PC-3 (cell line): ENCODE measurements around the gene SLC35F3. TPM values are rescaled to one million over a fixed set of nuclear protein-coding genes. Genes with fewer than 3 reads are reported as not detected.

ENCODE experiments used
- ATAC-seq: fragments of 200-7000 bp; cut with Tn5 transposase; 2 replicates; pipeline ENCODE4 v1.9.1; 2020; ENCODE audit warnings: mild to moderate bottlenecking, moderate library complexity
- BruUV-seq: library from RNA; stranded (reverse); fragments of 400-500 nt; replicated peaks from 2 replicates; lab custom pipeline; 2021; lab: Mats Ljungman, UMichigan
- CTCF ChIA-PET: fragments of 300-600 bp; sonication (Branson Sonifier 250); formaldehyde crosslinking; loops from one replicate; lab custom pipeline; 2022; ENCODE audit warnings: antibody characterized with exemption; lab: Charles Lee
- POLR2A ChIA-PET: fragments of 300-600 bp; sonication (Branson Sonifier 250); formaldehyde crosslinking; loops from one replicate; lab custom pipeline; 2022; ENCODE audit warnings: antibody characterized with exemption; ENCODE audit not compliant: unreplicated experiment; lab: Charles Lee
- DNase-seq: peaks from one replicate; pipeline ENCODE4 v3.0.0-alpha.2; 2015
- H2AFZ ChIP-seq: fragments of 300-600 bp; sonication (generic); 2 replicates; pipeline ENCODE4 v1.6.0; 2016; ENCODE audit warnings: antibody characterized with exemption, low read length
- H3F3A ChIP-seq: fragments of 300-600 bp; sonication (generic); one replicate; pipeline ENCODE4 v1.6.0; 2017; ENCODE audit warnings: antibody characterized with exemption, low read length, control low read depth, mild to moderate bottlenecking; ENCODE audit not compliant: unreplicated experiment
- H3K27ac ChIP-seq: fragments of 300-600 bp; sonication (generic); 2 replicates; pipeline ENCODE4 v1.5.1; 2016; ENCODE audit warnings: mild to moderate bottlenecking, low read length
- H3K27me3 ChIP-seq: fragments of 300-600 bp; sonication (generic); 2 replicates; pipeline ENCODE4 v1.6.1; 2016; ENCODE audit warnings: low read length, mixed read lengths
- H3K36me3 ChIP-seq: fragments of 300-600 bp; sonication (generic); 2 replicates; pipeline ENCODE4 v1.6.1; 2016; ENCODE audit warnings: low read depth, mixed run types, low read length, mixed read lengths
- H3K4me1 ChIP-seq: fragments of 300-600 bp; sonication (generic); 2 replicates; pipeline ENCODE4 v1.5.1; 2016; ENCODE audit warnings: low read length; ENCODE audit not compliant: insufficient read depth
- H3K4me2 ChIP-seq: fragments of 300-600 bp; sonication (generic); 2 replicates; pipeline ENCODE4 v1.6.0; 2016; ENCODE audit warnings: low read length
- H3K4me3 ChIP-seq: fragments of 300-600 bp; sonication (generic); 2 replicates; pipeline ENCODE4 v1.5.1; 2016; ENCODE audit warnings: mild to moderate bottlenecking, low read length, mixed read lengths
- H3K79me2 ChIP-seq: fragments of 300-600 bp; sonication (generic); 2 replicates; pipeline ENCODE4 v1.6.1; 2017; ENCODE audit warnings: low read length, mixed read lengths
- H3K9ac ChIP-seq: fragments of 300-600 bp; sonication (generic); 2 replicates; pipeline ENCODE4 v1.6.0; 2016; ENCODE audit warnings: mild to moderate bottlenecking, low read length
- H3K9me2 ChIP-seq: fragments of 300-600 bp; sonication (generic); replicated peaks from 2 replicates; pipeline ENCODE4 v1.6.1; 2016; ENCODE audit warnings: mixed run types, low read length, mixed read lengths
- H3K9me3 ChIP-seq: fragments of 300-600 bp; sonication (generic); 2 replicates; pipeline ENCODE4 v1.6.1; 2016; ENCODE audit warnings: low read length, mixed read lengths
- H4K20me1 ChIP-seq: fragments of 300-600 bp; sonication (generic); 2 replicates; pipeline ENCODE4 v1.6.1; 2016; ENCODE audit warnings: low read length, mixed read lengths
- EZH2 ChIP-seq: fragments of 300-600 bp; sonication (generic); IDR thresholded peaks from one replicate; pipeline ENCODE4 v1.6.1; 2017; ENCODE audit warnings: antibody characterized with exemption, mild to moderate bottlenecking, low read length; ENCODE audit not compliant: unreplicated experiment
- EZH2phosphoT487 ChIP-seq: fragments of 300-600 bp; sonication (generic); IDR thresholded peaks from 2 replicates; pipeline ENCODE4 v1.6.1; 2018; ENCODE audit warnings: mild to moderate bottlenecking, antibody characterized with exemption, low read length, borderline replicate concordance
- intact Hi-C: fragments of 100-400 bp; cut with micrococcal nuclease; formaldehyde crosslinking; loops from 2 replicates; pipeline ENCODE4 v1.9.0; 2023
- total RNA-seq: library from RNA; depleted of rRNA; stranded (reverse); fragments of >200 nt; gene quantifications from 2 replicates; pipeline ENCODE4 v1.2.3, GENCODE V29; 2014
- TF ChIP-seq, protein P1 (sequence below): fragments of 300-600 bp; sonication (generic); conservative IDR thresholded peaks from 2 replicates; pipeline ENCODE4 v1.5.1; 2017; ENCODE audit warnings: antibody characterized with exemption, low read depth, mild to moderate bottlenecking, low read length

Gene SLC35F3
- total RNA-seq, 1 experiment from 2014 or later, result 17.7 TPM

DNA sequence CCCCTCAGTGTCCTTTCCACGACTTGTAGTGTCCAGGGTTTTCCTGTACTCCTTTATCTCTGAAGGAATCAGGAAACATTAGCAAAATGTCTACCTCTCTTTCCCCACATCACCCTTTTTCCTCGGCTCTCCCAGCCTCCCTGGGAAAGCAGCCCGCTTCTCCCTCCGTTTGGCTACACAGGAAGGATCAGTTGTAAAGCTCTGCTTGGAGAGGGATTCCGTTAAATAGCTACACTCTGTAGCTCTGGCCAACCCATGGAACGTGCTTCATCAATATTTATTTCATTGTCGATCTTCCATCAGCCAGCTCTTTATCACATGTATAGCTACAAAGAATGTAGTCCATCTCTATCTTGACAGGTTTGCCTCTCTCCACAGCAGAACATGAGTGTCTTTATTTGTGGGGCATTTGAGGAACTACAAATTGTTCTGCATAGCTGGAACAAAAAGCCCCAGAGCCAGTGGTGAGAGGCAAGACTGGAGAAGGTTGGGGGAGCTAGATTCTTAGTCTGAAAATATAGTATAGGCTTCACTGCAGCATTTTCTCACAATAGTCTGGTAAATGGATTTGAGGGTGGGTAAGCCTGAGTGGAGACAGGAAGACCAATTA is 191.8 kb downstream of the SLC35F3 start:
- Histone ChIP-seq H3K9me3 (no peaks in the 10 kb centered on the region), H3F3A (no peaks in the 10 kb centered on the region), H3K4me3 (no peak overlapping the region), H3K27me3 (no peaks in the 10 kb centered on the region), H3K4me2 (no peak overlapping the region), H3K9ac (no peak overlapping the region), H3K36me3 (no peaks in the 10 kb centered on the region), H3K4me1 (no peaks in the 10 kb centered on the region), H4K20me1 (no peaks in the 10 kb centered on the region), H3K9me2 (no peaks in the 10 kb centered on the region), H2AFZ (no peak overlapping the region), H3K27ac (no peak overlapping the region), H3K79me2 (peaks cover 18% of the 10 kb centered on the region)
- ATAC-seq (no peak), DNase-seq (no peak)
- TF ChIP-seq EZH2 (no peak), EZH2phosphoT487 (no peak)
- TF ChIP-seq, protein P1, sequence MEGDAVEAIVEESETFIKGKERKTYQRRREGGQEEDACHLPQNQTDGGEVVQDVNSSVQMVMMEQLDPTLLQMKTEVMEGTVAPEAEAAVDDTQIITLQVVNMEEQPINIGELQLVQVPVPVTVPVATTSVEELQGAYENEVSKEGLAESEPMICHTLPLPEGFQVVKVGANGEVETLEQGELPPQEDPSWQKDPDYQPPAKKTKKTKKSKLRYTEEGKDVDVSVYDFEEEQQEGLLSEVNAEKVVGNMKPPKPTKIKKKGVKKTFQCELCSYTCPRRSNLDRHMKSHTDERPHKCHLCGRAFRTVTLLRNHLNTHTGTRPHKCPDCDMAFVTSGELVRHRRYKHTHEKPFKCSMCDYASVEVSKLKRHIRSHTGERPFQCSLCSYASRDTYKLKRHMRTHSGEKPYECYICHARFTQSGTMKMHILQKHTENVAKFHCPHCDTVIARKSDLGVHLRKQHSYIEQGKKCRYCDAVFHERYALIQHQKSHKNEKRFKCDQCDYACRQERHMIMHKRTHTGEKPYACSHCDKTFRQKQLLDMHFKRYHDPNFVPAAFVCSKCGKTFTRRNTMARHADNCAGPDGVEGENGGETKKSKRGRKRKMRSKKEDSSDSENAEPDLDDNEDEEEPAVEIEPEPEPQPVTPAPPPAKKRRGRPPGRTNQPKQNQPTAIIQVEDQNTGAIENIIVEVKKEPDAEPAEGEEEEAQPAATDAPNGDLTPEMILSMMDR, result no peak
- ChIA-PET POLR2A (no interaction called here), CTCF (no interaction called here)
- no TSS peak for BruUV-seq
- intact Hi-C loops, result no loop called here

DNA sequence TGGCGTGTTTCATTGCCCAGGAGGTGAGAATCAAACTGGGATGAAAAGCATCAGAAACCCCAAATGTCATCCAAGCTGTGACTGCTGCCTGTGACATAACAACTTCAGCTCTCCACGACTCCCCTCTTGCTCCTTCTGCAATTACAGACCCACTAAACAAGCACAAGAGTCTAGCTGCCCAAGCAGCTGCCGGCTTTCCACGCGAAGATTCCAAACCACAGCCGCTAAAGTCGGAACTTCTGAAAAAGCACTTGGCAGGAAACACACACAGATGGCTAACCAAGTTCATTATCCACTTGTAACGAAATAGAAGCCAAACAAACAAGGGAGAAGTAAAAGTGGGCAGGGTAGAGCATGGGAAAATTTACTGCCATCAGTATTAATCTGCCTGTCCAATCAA is 198.1 kb downstream of the SLC35F3 start:
- no peaks in the 10 kb centered on the region for H3K27me3 ChIP-seq
- H3K27ac ChIP-seq, result no peak overlapping the region
- no peak overlapping the region for H3K9ac ChIP-seq
- ATAC-seq (no peak), DNase-seq (no peak)
- H3K4me1 ChIP-seq, result peaks cover 8% of the 10 kb centered on the region; the same call in 1 of the 2 replicates
- no peaks in the 10 kb centered on the region for H3K36me3 ChIP-seq
- no peak overlapping the region for H3K4me2 ChIP-seq
- H3K9me3 ChIP-seq, result no peaks in the 10 kb centered on the region
- CTCF ChIA-PET, result no interaction called here
- H3F3A ChIP-seq, result no peaks in the 10 kb centered on the region
- H3K4me3 ChIP-seq, result no peak overlapping the region
- H3K9me2 ChIP-seq, result no peaks in the 10 kb centered on the region
- peaks cover 13% of the 10 kb centered on the region for H3K79me2 ChIP-seq
- intact Hi-C loops, result no loop called here
- POLR2A ChIA-PET, result no interaction called here
- H2AFZ ChIP-seq, result no peak overlapping the region
- BruUV-seq, result no TSS peak
- H4K20me1 ChIP-seq, result no peaks in the 10 kb centered on the region
- no peak for TF ChIP-seq EZH2
- TF ChIP-seq, protein P1, result no peak
- TF ChIP-seq EZH2phosphoT487, result no peak

DNA sequence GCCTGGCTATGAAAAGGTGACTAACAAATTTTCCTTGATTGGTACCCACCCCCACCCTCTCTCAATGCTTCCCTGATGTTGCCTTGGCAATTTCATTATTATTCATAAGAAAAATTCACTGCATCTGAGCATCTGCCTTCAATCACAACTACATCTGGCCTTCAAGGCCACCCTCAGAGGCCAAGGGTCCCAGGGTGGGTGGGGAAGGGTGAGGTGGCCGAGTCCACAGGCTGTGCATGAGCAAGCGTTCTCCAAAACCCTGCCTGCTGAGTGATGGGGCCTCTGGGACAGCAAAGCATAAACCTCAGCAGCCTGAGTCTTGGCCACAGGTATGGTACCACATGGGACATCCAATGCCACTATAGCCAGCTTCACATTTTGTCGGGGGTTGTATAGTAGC is 198.7 kb downstream of the SLC35F3 start:
- H3K9me2 ChIP-seq, result no peaks in the 10 kb centered on the region
- peaks cover 12% of the 10 kb centered on the region; the same call in 1 of the 2 replicates for H3K4me1 ChIP-seq
- H3K9me3 ChIP-seq, result no peaks in the 10 kb centered on the region
- DNase-seq (no peak), ATAC-seq (no peak)
- BruUV-seq, result no TSS peak
- no peak for TF ChIP-seq EZH2
- TF ChIP-seq, protein P1, result no peak
- no peak for TF ChIP-seq EZH2phosphoT487
- no peaks in the 10 kb centered on the region for H3K27me3 ChIP-seq
- POLR2A ChIA-PET, result no interaction called here
- no peaks in the 10 kb centered on the region for H3K36me3 ChIP-seq
- H3F3A ChIP-seq, result no peaks in the 10 kb centered on the region
- H3K4me3 ChIP-seq, result no peak overlapping the region
- H2AFZ ChIP-seq, result no peak overlapping the region
- no peaks in the 10 kb centered on the region for H4K20me1 ChIP-seq
- H3K4me2 ChIP-seq, result no peak overlapping the region
- H3K27ac ChIP-seq, result no peak overlapping the region
- intact Hi-C loops, result no loop called here
- H3K79me2 ChIP-seq, result peaks cover 7% of the 10 kb centered on the region; the same call in 1 of the 2 replicates
- no peak overlapping the region for H3K9ac ChIP-seq
- CTCF ChIA-PET, result no interaction called here
